ENCODE data around the gene LRRC23. TPM values are rescaled to one million over a fixed set of nuclear protein-coding genes. Genes with fewer than 3 reads are reported as not detected.

Gene LRRC23
- total and polyA plus RNA-seq, 9 of the 15 experiments (the other 6 are each of a cell fraction or from before 2014, with no cell fraction given) = 2.2 to 7.0 (median 3.0) TPM

DNA sequence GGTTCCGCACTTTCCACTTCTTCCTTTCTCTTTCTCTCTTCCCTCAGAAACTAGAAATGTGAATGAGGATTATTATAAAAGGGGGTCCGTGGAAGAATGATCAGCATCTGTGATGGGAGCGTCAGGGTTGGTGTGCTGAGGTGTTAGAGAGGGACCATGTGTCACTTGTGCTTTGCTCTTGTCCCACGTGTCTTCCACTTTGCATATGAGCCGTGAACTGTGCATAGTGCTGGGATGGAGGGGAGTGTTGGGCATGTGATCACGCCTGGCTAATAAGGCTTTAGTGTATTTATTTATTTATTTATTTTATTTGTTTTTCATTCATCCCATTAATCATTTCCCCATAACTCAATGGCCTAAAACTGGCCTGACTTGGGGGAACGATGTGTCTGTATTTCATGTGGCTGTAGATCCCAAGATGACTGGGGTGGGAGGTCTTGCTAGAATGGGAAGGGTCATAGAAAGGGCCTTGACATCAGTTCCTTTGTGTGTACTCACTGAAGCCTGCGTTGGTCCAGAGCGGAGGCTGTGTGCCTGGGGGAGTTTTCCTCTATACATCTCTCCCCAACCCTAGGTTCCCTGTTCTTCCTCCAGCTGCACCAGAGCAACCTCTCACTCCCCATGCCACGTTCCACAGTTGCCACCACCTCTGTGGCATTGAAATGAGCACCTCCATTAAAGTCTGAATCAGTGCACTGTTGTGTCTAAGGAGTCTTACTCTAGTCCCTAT is 18.5 kb downstream of the LRRC23 start (continued):
- TF ChIP-seq JUND (IDR thresholded peaks at IDR 0.05; ENCODE audit: borderline replicate concordance, low read depth, low read length) = no peak
- no peak for TF ChIP-seq JUND (tag; IDR thresholded peaks at IDR 0.05; ENCODE audit: borderline replicate concordance, low read depth, low read length)
- no peak for TF ChIP-seq ZNF253 (CRISPR knock-in tag; conservative IDR thresholded peaks at IDR 0.05)

DNA sequence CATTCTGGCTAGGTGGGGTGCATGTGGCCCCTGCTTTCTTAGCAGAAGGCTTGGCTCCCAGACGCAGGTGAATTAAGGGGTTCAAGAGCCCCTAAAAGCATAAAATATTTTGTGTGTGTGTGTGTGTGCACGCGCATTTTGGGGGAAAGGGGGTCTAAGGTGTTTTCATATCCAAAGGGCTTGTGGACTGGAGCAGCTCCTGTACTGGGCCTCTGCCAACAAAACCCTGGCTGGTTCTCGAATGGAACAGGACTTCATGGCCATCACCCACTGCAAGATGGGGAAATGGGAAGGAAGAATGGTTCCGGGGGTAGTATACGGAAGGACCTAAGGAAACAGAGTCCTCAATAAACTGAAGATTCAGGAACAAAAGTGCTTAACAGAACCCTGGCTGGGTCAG is 19.2 kb downstream of the LRRC23 start:
- Histone ChIP-seq H3K9me3 (replicated peaks; ENCODE audit: control insufficient read depth, insufficient read depth, low read depth, low read length) (no peaks in the 10 kb centered on the region), H3K4me3 (no peak overlapping the region), H3K36me3 (ENCODE audit: control insufficient read depth, insufficient read depth, low read length) (peaks cover 20% of the 10 kb centered on the region; the same call in 2 of the 3 replicates), H2AFZ (ENCODE audit: low read depth, low read length) (no peak overlapping the region; the same call in 1 of the 2 replicates), H3K27ac (ENCODE audit: extremely low read depth, low read depth, low read length) (no peak overlapping the region), H3K4me1 (replicated peaks in 1 of 2; ENCODE audit: control insufficient read depth in 2 of 2, insufficient read depth in 2 of 2, low read length in 2 of 2) (peaks cover 19 to 31% of the 10 kb centered on the region in 2 experiments; a peak in 4 of 5 replicates), H3K9ac (ENCODE audit: insufficient read depth in 1 of 2, low read depth in 2 of 2, low read length in 2 of 2) (no peak overlapping the region), H3K4me2 (ENCODE audit: insufficient read depth, low read length) (no peak overlapping the region), H3K27me3 (ENCODE audit: control insufficient read depth in 2 of 2, insufficient read depth in 2 of 2, low read length in 2 of 2) (no peaks in the 10 kb centered on the region), H4K20me1 (replicated peaks; ENCODE audit: control insufficient read depth, insufficient read depth, low read length) (no peaks in the 10 kb centered on the region), H3K9me1 (ENCODE audit: control insufficient read depth, insufficient read depth, low read length) (peaks cover 4% of the 10 kb centered on the region), H3K79me2 (ENCODE audit: control insufficient read depth, insufficient read depth, low read length) (peaks cover 12% of the 10 kb centered on the region)
- intact Hi-C loops (cut with micrococcal nuclease) = loop anchor here (1.0 to 2.0 kb wide), 2 partner anchors 21 to 36 kb away; partner anchors contain the start of gene C12orf57
- DNase-seq (ENCODE audit: extremely low read depth in 1 of 4, low spot score in 3 of 4) (no peak), FAIRE-seq (no peak), ATAC-seq (no peak)
- ChIA-PET CTCF (ENCODE audit: low intra/inter-chr PET ratio) (interaction anchor here (1.1 to 1.2 kb wide), 4 partner anchors 36 to 119 kb away, joined by 4 to 6 read pairs (median 4); no protein-coding TSS in a partner anchor), POLR2A (interaction anchor here (0.6 to 4.0 kb wide), 4 partner anchors 11 to 424 kb away, joined by 3 to 29 read pairs (median 12); partner anchors contain the start of genes C12orf57 and RNU7-1)
- WGBS (ENCODE audit: insufficient coverage, low coverage, missing lambda C conversion rate) = 22% methylated on average over 4 of the region's 6 CpGs
- in situ Hi-C loops (cut with MboI) = no loop called here
- BruUV-seq (replicated peaks) = no TSS peak
- TF ChIP-seq ZNF384 (IDR thresholded peaks at IDR 0.05; ENCODE audit: low read depth, low read length) (no peak), TSHZ1 (CRISPR knock-in tag; IDR thresholded peaks at IDR 0.05) (no peak), ZNF785 (CRISPR knock-in tag; IDR thresholded peaks at IDR 0.05) (no peak), CBX8 (IDR thresholded peaks at IDR 0.05; ENCODE audit: borderline replicate concordance, extremely low read depth, low read depth, low read length, poor library complexity, severe bottlenecking) (no peak), ZNF184 (CRISPR knock-in tag; IDR thresholded peaks at IDR 0.05) (no peak), HNRNPL (IDR thresholded peaks at IDR 0.05; ENCODE audit: low read depth, low read length) (no peak), MCM3 (IDR thresholded peaks at IDR 0.05) (no peak), ZNF77 (CRISPR knock-in tag; IDR thresholded peaks at IDR 0.05) (no peak), CREB3L1 (IDR thresholded peaks at IDR 0.05; ENCODE audit: borderline replicate concordance, low read depth) (no peak), ZFPM2 (CRISPR knock-in tag; IDR thresholded peaks at IDR 0.05) (no peak)
- TF ChIP-seq, protein P1, sequence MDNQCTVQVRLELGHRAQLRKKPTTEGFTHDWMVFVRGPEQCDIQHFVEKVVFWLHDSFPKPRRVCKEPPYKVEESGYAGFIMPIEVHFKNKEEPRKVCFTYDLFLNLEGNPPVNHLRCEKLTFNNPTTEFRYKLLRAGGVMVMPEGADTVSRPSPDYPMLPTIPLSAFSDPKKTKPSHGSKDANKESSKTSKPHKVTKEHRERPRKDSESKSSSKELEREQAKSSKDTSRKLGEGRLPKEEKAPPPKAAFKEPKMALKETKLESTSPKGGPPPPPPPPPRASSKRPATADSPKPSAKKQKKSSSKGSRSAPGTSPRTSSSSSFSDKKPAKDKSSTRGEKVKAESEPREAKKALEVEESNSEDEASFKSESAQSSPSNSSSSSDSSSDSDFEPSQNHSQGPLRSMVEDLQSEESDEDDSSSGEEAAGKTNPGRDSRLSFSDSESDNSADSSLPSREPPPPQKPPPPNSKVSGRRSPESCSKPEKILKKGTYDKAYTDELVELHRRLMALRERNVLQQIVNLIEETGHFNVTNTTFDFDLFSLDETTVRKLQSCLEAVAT (IDR thresholded peaks at IDR 0.05) = no peak
